Measurements from ENCODE around the gene ZNF239. TPM values are rescaled to one million over a fixed set of nuclear protein-coding genes. Genes with fewer than 3 reads are reported as not detected.
"Not testable (repeated sequence)": the region's sequence is repeated elsewhere in the genome, so short reads cannot be mapped to it uniquely, and the experiment has no call there.

ZNF239 gene
- total and polyA plus RNA-seq, 2 of the 8 experiments (the other 6 are each of a cell fraction or from before 2014, with no cell fraction given), result 2.4 to 11.4 TPM

GRCh38 chr10:43586730-43587115 lies 12.3 kb upstream of the ZNF239 start:
- H4K5ac ChIP-seq (ENCODE audit: insufficient read length, low read depth, low read length); H4K91ac ChIP-seq (replicated peaks; ENCODE audit: insufficient read length, low read length); H2BK20ac ChIP-seq (ENCODE audit: low read length); H3K56ac ChIP-seq (replicated peaks; ENCODE audit: insufficient read length, low read depth, low read length); H2BK15ac ChIP-seq (ENCODE audit: low read length); H2BK5ac ChIP-seq (ENCODE audit: low read depth, low read length); H2BK12ac ChIP-seq (ENCODE audit: low read depth, low read length); H4K8ac ChIP-seq (ENCODE audit: extremely low read depth, insufficient read depth, low read length); DNase-seq (ENCODE audit: low read depth in 1 of 2, low spot score in 2 of 2); H3K4me2 ChIP-seq (ENCODE audit: insufficient read depth in 1 of 2, low read depth in 2 of 2, low read length in 2 of 2); H3K27me3 ChIP-seq (replicated peaks in 1 of 4; ENCODE audit: control insufficient read depth in 3 of 4, extremely low read depth in 1 of 4, insufficient read depth in 3 of 4, low read length in 3 of 4); H3K23me2 ChIP-seq (ENCODE audit: low read depth, low read length); H3K36me3 ChIP-seq (ENCODE audit: control insufficient read depth in 2 of 4, insufficient read depth in 4 of 4, low read length in 3 of 4); H2AFZ ChIP-seq (ENCODE audit: low read length); H3K27ac ChIP-seq (ENCODE audit: low read depth, low read length); H2BK120ac ChIP-seq (replicated peaks; ENCODE audit: low read depth, low read length); H3K79me2 ChIP-seq (ENCODE audit: control insufficient read depth in 1 of 2, insufficient read depth in 2 of 2, low read length in 2 of 2); CTCF ChIA-PET (ENCODE audit: partially characterized antibody); FAIRE-seq; H2AK5ac ChIP-seq (ENCODE audit: low read depth, low read length); POLR2A ChIA-PET (ENCODE audit: partially characterized antibody); H3K4ac ChIP-seq (replicated peaks; ENCODE audit: insufficient read length, low read depth, low read length); H3K18ac ChIP-seq (ENCODE audit: extremely low read depth, low read length); H3K14ac ChIP-seq (ENCODE audit: insufficient read length); H3K4me3 ChIP-seq (ENCODE audit: extremely low read depth in 1 of 4, insufficient read depth in 2 of 4, low read depth in 3 of 4, low read length in 4 of 4); H3K23ac ChIP-seq (ENCODE audit: insufficient read length); H3K9ac ChIP-seq (replicated peaks in 1 of 4; ENCODE audit: extremely low read depth in 1 of 4, low read depth in 3 of 4, low read length in 3 of 4); H4K20me1 ChIP-seq (replicated peaks in 1 of 2; ENCODE audit: control insufficient read depth in 1 of 2, insufficient read depth in 2 of 2, low read length in 2 of 2); H3K79me1 ChIP-seq (ENCODE audit: low read depth, low read length); H3K4me1 ChIP-seq (replicated peaks in 1 of 4; ENCODE audit: control insufficient read depth in 3 of 4, insufficient read depth in 4 of 4, low read length in 3 of 4): not testable (repeated sequence)
- H3K9me3 ChIP-seq (ENCODE audit: insufficient read depth in 2 of 2, low read depth in 1 of 2, low read length in 1 of 2), result peaks cover 18 to 21% of the 10 kb centered on the region in 2 experiments
- 87% methylated on average over 3 of the region's 3 CpGs; no CpG with 5 or more reads in 1 of the 2 experiments for WGBS, 2 experiments (ENCODE audit: extremely low coverage in 1 of 2, insufficient coverage in 1 of 2, insufficient read length in 1 of 2, insufficient replicate concordance in 2 of 2, low coverage in 1 of 2, low lambda C conversion rate in 2 of 2, missing lambda C conversion rate in 1 of 2)
